Stimulated activated CD8-positive, alpha-beta memory T cell treated with anti-CD3 and anti-CD28 coated beads, Interleukin-12 subunit alpha, Interleukin-12 subunit beta, amount 100 ng/mL, for 24 hours (primary cell): ENCODE data around the gene C11orf16.
"Not testable (repeated sequence)": the region's sequence is repeated elsewhere in the genome, so short reads cannot be mapped to it uniquely, and the experiment has no call there.

Experiments used
- DNase-seq: peaks from one replicate; pipeline ENCODE4 v3.0.0-alpha.2; 2020; ENCODE audit errors: extremely low read depth

C11orf16 gene

GRCh38 chr11:8937159-8937558 lies 4.4 kb upstream of the C11orf16 start:
- no peak for DNase-seq

GRCh38 chr11:8935789-8936188 lies 3.0 kb upstream of the C11orf16 start:
- DNase-seq = not testable (repeated sequence)

- no peak for DNase-seq
Observed at GRCh38 chr11:8934742-8935488, 2.2 kb upstream of the C11orf16 start.

- DNase-seq = no peak
Observed at GRCh38 chr11:8933931-8934330, 1.2 kb upstream of the C11orf16 start.

GRCh38 chr11:8930456-8931175 lies 2.1 kb downstream of the C11orf16 start:
- DNase-seq = no peak

GRCh38 chr11:8928981-8929615 lies 3.6 kb downstream of the C11orf16 start:
- DNase-seq = no peak

GRCh38 chr11:8928205-8928604 lies 4.5 kb downstream of the C11orf16 start:
- no peak for DNase-seq

- DNase-seq = no peak
Observed at GRCh38 chr11:8927233-8927632, 5.5 kb downstream of the C11orf16 start.

GRCh38 chr11:8926236-8926635 lies 6.5 kb downstream of the C11orf16 start:
- no peak for DNase-seq

- no peak for DNase-seq
Observed at GRCh38 chr11:8925711-8926110, 7.0 kb downstream of the C11orf16 start.

- no peak for DNase-seq
Observed at GRCh38 chr11:8922691-8923090, 10.1 kb downstream of the C11orf16 start.

- no peak for DNase-seq
Observed at GRCh38 chr11:8917157-8917825, 15.5 kb downstream of the C11orf16 start.

- no peak for DNase-seq
Observed at GRCh38 chr11:8914661-8915018, 18.1 kb downstream of the C11orf16 start.

- no peak for DNase-seq
Observed at GRCh38 chr11:8913961-8914660, 18.6 kb downstream of the C11orf16 start.

GRCh38 chr11:8911029-8911823 lies 21.5 kb downstream of the C11orf16 start, which contains the start of gene AKIP1:
AKIP1 (plus strand) TSS chr11:8911189; CDS start chr11:8911450, 261 bp downstream.
- peak; percentile 81 for DNase-seq

- no peak for DNase-seq
Observed at GRCh38 chr11:8910649-8911026, 22.1 kb downstream of the C11orf16 start.

- no peak for DNase-seq
Observed at GRCh38 chr11:8908099-8908498, 24.6 kb downstream of the C11orf16 start.

GRCh38 chr11:8907116-8907515 lies 25.6 kb downstream of the C11orf16 start:
- no peak for DNase-seq

GRCh38 chr11:8905528-8906165 lies 27.1 kb downstream of the C11orf16 start:
- DNase-seq = no peak

GRCh38 chr11:8899119-8899753 lies 33.5 kb downstream of the C11orf16 start:
- no peak for DNase-seq
